HL-60 (cell line): ENCODE results near the gene SAP25.
A peak's percentile ranks its signal among the peaks of the same experiment; 100 is the strongest.

Experiments used
- DNase-seq, 2 experiments: peaks; one replicate each; pipeline ENCODE4 v3.0.0-alpha.2; 2010 to 2020; ENCODE audit warnings: low read depth in 1 of 2, low spot score in 1 of 2
- H3K27ac ChIP-seq: fragments of 250-450 bp; sonication (Bioruptor Pico); replicated peaks from 2 replicates; pipeline ENCODE4 v1.5.1; 2020; ENCODE audit warnings: mild to moderate bottlenecking, moderate library complexity
- H3K27me3 ChIP-seq: fragments of 250-450 bp; sonication (Bioruptor Pico); 2 replicates; pipeline ENCODE4 v1.5.1; 2021; ENCODE audit warnings: mild to moderate bottlenecking, moderate library complexity; ENCODE audit not compliant: insufficient read depth, poor library complexity, severe bottlenecking
- H3K4me3 ChIP-seq: replicated peaks from 2 replicates; pipeline ENCODE4 v1.5.1; 2011; ENCODE audit warnings: mild to moderate bottlenecking, control low read depth, low read length; ENCODE audit not compliant: insufficient read depth
- CTCF ChIP-seq: IDR thresholded peaks from one replicate; pipeline ENCODE4 v1.5.1; 2011; ENCODE audit warnings: low read length, control low read depth, inconsistent platforms; ENCODE audit not compliant: insufficient read depth
- GABPA ChIP-seq: IDR thresholded peaks from 2 replicates; pipeline ENCODE4 v1.6.1; 2012; ENCODE audit warnings: low read depth
- POLR2AphosphoS5 ChIP-seq: IDR thresholded peaks from 2 replicates; pipeline ENCODE4 v1.6.1; 2012; ENCODE audit warnings: low read depth
- REST ChIP-seq: IDR thresholded peaks from 2 replicates; pipeline ENCODE4 v1.6.1; 2012; ENCODE audit warnings: low read depth; ENCODE audit not compliant: insufficient replicate concordance
- SPI1 ChIP-seq: IDR thresholded peaks from 2 replicates; pipeline ENCODE4 v1.6.1; 2012; ENCODE audit warnings: low read depth, mild to moderate bottlenecking, borderline replicate concordance

SAP25 gene

GRCh38 chr7:100584683-100585510, 11.2 kb upstream of the SAP25 start:
- Histone ChIP-seq H3K27me3 (no peaks in the 10 kb centered on the region), H3K4me3 (peak overlapping the region; percentile 94), H3K27ac (peak overlapping the region; percentile 94)
- no peak for TF ChIP-seq SPI1
- TF ChIP-seq CTCF, result no peak
- TF ChIP-seq POLR2AphosphoS5, result no peak
- TF ChIP-seq GABPA, result no peak
- DNase-seq, result no peak

- TF ChIP-seq REST (peak; percentile 58), SPI1 (peak; percentile 94), POLR2AphosphoS5 (no peak)
- peak overlapping the region; percentile 94 for H3K27ac ChIP-seq
- H3K4me3 ChIP-seq, result peak overlapping the region; percentile 94
- H3K27me3 ChIP-seq, result no peaks in the 10 kb centered on the region
- DNase-seq, result peak in 1 of 2 experiments; percentile 53
Measured at GRCh38 chr7:100584054-100584682, 10.5 kb upstream of the SAP25 start.

DNA sequence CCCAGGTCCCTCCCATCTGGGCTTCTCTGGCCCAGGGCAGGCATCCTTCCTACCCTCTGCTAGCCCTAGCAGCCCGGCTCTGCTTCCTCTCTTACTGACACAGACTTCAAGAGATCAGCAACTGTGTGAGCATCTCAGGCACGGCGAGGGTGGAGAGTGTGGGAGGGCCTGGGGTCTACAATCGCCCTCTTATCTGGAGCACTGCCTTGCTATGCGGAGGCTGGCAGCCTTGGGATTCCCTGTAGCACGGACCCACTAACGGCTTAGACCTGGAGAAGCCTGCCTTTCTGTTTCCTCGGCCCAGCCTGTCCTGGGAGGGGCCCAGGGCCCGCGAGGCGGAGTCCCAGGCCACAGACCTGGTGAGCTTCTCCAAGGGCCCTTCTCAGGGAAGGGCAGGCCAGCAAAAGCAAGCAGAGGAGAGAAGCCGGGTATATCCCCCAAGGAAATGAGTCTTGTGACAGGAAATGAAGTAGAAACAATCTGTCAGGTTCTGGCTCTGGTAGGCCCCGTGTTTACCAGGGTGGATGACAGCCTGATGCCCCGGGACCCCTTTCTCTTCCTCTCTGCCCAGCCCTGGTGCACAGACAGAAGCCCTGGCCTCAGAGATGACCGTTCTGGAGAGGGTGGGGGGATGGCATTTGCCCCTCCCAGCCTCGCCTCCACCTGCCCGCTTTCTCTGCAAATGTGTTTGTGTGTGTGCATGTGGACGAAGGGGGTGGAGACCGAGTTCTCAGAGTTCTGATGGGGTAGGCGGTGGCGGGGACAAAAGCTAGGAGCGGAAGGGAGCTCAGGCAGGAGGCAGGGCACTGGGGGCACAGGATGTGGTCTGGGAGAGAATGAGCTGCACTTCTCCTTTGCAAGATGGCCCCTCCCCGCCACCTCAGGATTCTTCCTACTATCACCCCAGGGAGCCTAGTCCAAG, 9.7 kb upstream of the SAP25 start:
- H3K4me3 ChIP-seq, result peak overlapping the region; percentile 94
- peak; percentile 79 to 97 for DNase-seq
- H3K27ac ChIP-seq, result peak overlapping the region; percentile 94
- H3K27me3 ChIP-seq, result no peaks in the 10 kb centered on the region
- TF ChIP-seq POLR2AphosphoS5, result peak; percentile 72
- peak; percentile 81 for TF ChIP-seq GABPA
- no peak; the same call in 1 of the 2 replicates for TF ChIP-seq SPI1

DNA sequence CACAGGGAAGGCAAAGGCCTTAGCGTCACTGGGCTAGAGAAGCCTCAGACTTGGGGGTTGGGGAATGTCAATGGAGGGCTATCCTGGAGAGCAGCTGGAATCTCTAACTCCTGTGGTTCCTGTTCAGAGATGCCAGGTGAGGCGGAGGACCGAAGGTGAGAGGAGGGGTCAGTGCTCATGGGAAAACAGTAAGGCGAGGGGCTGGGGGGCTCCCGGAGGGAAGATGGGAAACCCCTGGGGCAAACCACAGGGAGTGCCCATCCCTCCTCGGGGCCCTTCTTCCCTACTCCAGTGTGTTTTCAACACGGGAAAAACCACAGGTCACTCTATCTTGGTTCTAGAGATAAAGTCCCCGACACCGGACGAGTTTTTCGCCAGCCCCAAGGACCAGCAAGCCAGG, 8.9 kb upstream of the SAP25 start:
- no peaks in the 10 kb centered on the region for H3K27me3 ChIP-seq
- peak overlapping the region; percentile 94 for H3K27ac ChIP-seq
- no peak for TF ChIP-seq GABPA
- no peak for TF ChIP-seq SPI1
- no peak for TF ChIP-seq REST
- no peak for TF ChIP-seq CTCF
- no peak for TF ChIP-seq POLR2AphosphoS5
- H3K4me3 ChIP-seq, result peak overlapping the region; percentile 94
- DNase-seq, result no peak
